IMR-90 (cell line): Measurements from ENCODE around the gene AHCYL2. TPM values are rescaled to one million over a fixed set of nuclear protein-coding genes. Genes with fewer than 3 reads are reported as not detected.

Experiments
- ATAC-seq: fragments of 200-7000 bp; cut with Tn5 transposase; 2 replicates; pipeline ENCODE4 v1.9.1; 2020; ENCODE audit warnings: low read depth, mild to moderate bottlenecking, moderate library complexity
- BruUV-seq: library from RNA; stranded (reverse); fragments of 400-500 nt; replicated peaks from 2 replicates; lab custom pipeline; 2021; lab: Mats Ljungman, UMichigan
- CTCF ChIA-PET: fragments of 300-600 bp; formaldehyde crosslinking; extraction: SDS; loops from one replicate; lab custom pipeline; 2021; ENCODE audit warnings: antibody characterized with exemption; lab: Yijun Ruan, JAX
- POLR2A ChIA-PET: fragments of 300-600 bp; sonication (Branson Sonifier 250); formaldehyde crosslinking; loops from one replicate; lab custom pipeline; 2022; ENCODE audit warnings: antibody characterized with exemption; ENCODE audit not compliant: unreplicated experiment; lab: Charles Lee
- DNase-seq: peaks from one replicate; pipeline ENCODE4 v3.0.0; 2013
- H2AFZ ChIP-seq: replicated peaks from 2 replicates; pipeline ENCODE3; 2013; ENCODE audit warnings: low read length, mild to moderate bottlenecking; ENCODE audit not compliant: poor library complexity
- H2AK5ac ChIP-seq: 2 replicates; pipeline ENCODE4 v1.6.1; 2013; ENCODE audit warnings: low read depth, low read length, inconsistent platforms
- H2AK9ac ChIP-seq: replicated peaks from 2 replicates; pipeline ENCODE3; 2013; ENCODE audit warnings: mild to moderate bottlenecking, low read depth, low read length, moderate library complexity; ENCODE audit not compliant: poor library complexity
- H2BK120ac ChIP-seq: 2 replicates; pipeline ENCODE4 v1.6.1; 2013; ENCODE audit warnings: low read depth, low read length, inconsistent platforms
- H2BK15ac ChIP-seq: 3 replicates; pipeline ENCODE4 v1.6.1; 2013; ENCODE audit warnings: low read depth, low read length, inconsistent platforms
- H2BK20ac ChIP-seq: 2 replicates; pipeline ENCODE4 v1.6.1; 2013; ENCODE audit warnings: low read depth, mild to moderate bottlenecking, inconsistent platforms, low read length, moderate library complexity
- H2BK5ac ChIP-seq: 2 replicates; pipeline ENCODE4 v1.6.1; 2013; ENCODE audit warnings: mild to moderate bottlenecking, low read depth, low read length, inconsistent platforms; ENCODE audit not compliant: poor library complexity, severe bottlenecking
- H3K14ac ChIP-seq: replicated peaks from 2 replicates; pipeline ENCODE4 v1.6.1; 2013; ENCODE audit warnings: low read depth, low read length, inconsistent platforms
- H3K18ac ChIP-seq: 2 replicates; pipeline ENCODE4 v1.6.1; 2013; ENCODE audit warnings: low read depth, low read length, control low read depth
- H3K23ac ChIP-seq: 2 replicates; pipeline ENCODE4 v1.6.1; 2013; ENCODE audit warnings: low read depth, low read length, inconsistent platforms
- H3K27ac ChIP-seq: 2 replicates; pipeline ENCODE4 v1.5.1; 2013; ENCODE audit warnings: mild to moderate bottlenecking, control low read depth, low read length; ENCODE audit not compliant: insufficient read depth
- H3K27me3 ChIP-seq: 2 replicates; pipeline ENCODE4 v1.6.1; 2013; ENCODE audit warnings: low read length; ENCODE audit not compliant: control insufficient read depth, insufficient read depth
- H3K36me3 ChIP-seq: 2 replicates; pipeline ENCODE4 v1.6.1; 2013; ENCODE audit warnings: low read length, mixed read lengths; ENCODE audit not compliant: control insufficient read depth, insufficient read depth
- H3K4ac ChIP-seq: 2 replicates; pipeline ENCODE4 v1.6.1; 2013; ENCODE audit warnings: low read depth, low read length, inconsistent platforms
- H3K4me1 ChIP-seq: 2 replicates; pipeline ENCODE4 v1.6.1; 2013; ENCODE audit warnings: low read length, mixed read lengths; ENCODE audit not compliant: control insufficient read depth, insufficient read depth
- H3K4me2 ChIP-seq: 2 replicates; pipeline ENCODE4 v1.6.1; 2013; ENCODE audit warnings: low read depth, mild to moderate bottlenecking, control low read depth, low read length, moderate library complexity
- H3K4me3 ChIP-seq: 2 replicates; pipeline ENCODE4 v1.5.1; 2013; ENCODE audit warnings: low read depth, mild to moderate bottlenecking, control low read depth, low read length, moderate library complexity; ENCODE audit not compliant: insufficient read depth
- H3K56ac ChIP-seq: 2 replicates; pipeline ENCODE4 v1.6.1; 2013; ENCODE audit warnings: low read length, inconsistent platforms; ENCODE audit not compliant: insufficient read depth; ENCODE audit errors: extremely low read depth
- H3K79me1 ChIP-seq, 2 experiments: 2 replicates each; pipeline ENCODE4 v1.6.1; 2013; ENCODE audit warnings: low read length in 2 of 2, inconsistent platforms in 1 of 2, low read depth in 1 of 2
- H3K9ac ChIP-seq: 2 replicates; pipeline ENCODE4 v1.6.1; 2013; ENCODE audit warnings: low read depth, low read length, control low read depth
- H3K9me1 ChIP-seq: 2 replicates; pipeline ENCODE4 v1.6.1; 2013; ENCODE audit warnings: low read length, inconsistent platforms; ENCODE audit not compliant: insufficient read depth
- H3K9me3 ChIP-seq: 2 replicates; pipeline ENCODE4 v1.6.1; 2013; ENCODE audit warnings: low read length; ENCODE audit not compliant: control insufficient read depth, insufficient read depth
- H4K20me1 ChIP-seq: 2 replicates; pipeline ENCODE4 v1.6.1; 2013; ENCODE audit warnings: low read length, inconsistent platforms; ENCODE audit not compliant: insufficient read depth
- H4K5ac ChIP-seq: 2 replicates; pipeline ENCODE4 v1.6.1; 2013; ENCODE audit warnings: mild to moderate bottlenecking, low read depth, low read length, control low read depth
- H4K8ac ChIP-seq, 2 experiments: 2 replicates each; pipeline ENCODE4 v1.6.1; 2013; ENCODE audit warnings: low read depth in 2 of 2, low read length in 2 of 2, control low read depth in 1 of 2, inconsistent platforms in 1 of 2
- H4K91ac ChIP-seq: 2 replicates; pipeline ENCODE4 v1.6.1; 2013; ENCODE audit warnings: low read depth, low read length, inconsistent platforms; ENCODE audit not compliant: insufficient read depth
- BHLHE40 ChIP-seq: fragments of 150-350 bp; IDR thresholded peaks from 2 replicates; pipeline ENCODE4 v1.6.1; 2016; ENCODE audit warnings: mild to moderate bottlenecking, low read depth, low read length
- CEBPB ChIP-seq: IDR thresholded peaks from 2 replicates; pipeline ENCODE4 v1.6.1; 2012; ENCODE audit warnings: low read depth, low read length, improper control_type of control experiment
- CHD1 ChIP-seq: IDR thresholded peaks from 2 replicates; pipeline ENCODE4 v1.6.1; 2012; ENCODE audit warnings: low read depth, low read length, improper control_type of control experiment
- CTCF ChIP-seq: conservative IDR thresholded peaks from 2 replicates; pipeline ENCODE4 v1.5.1; 2012; ENCODE audit warnings: mild to moderate bottlenecking, low read depth, low read length, improper control_type of control experiment
- ELK1 ChIP-seq: fragments of 150-350 bp; IDR thresholded peaks from 2 replicates; pipeline ENCODE4 v1.6.1; 2016; ENCODE audit warnings: low read depth, mild to moderate bottlenecking, low read length, moderate library complexity, borderline replicate concordance
- FOS ChIP-seq: fragments of 150-350 bp; IDR thresholded peaks from 2 replicates; pipeline ENCODE4 v1.6.1; 2016; ENCODE audit warnings: low read depth, low read length
- MAFK ChIP-seq: IDR thresholded peaks from 2 replicates; pipeline ENCODE4 v1.6.1; 2012; ENCODE audit warnings: low read depth, low read length, improper control_type of control experiment
- MAZ ChIP-seq: IDR thresholded peaks from 2 replicates; pipeline ENCODE4 v1.6.1; 2012; ENCODE audit warnings: low read depth, mild to moderate bottlenecking, low read length, improper control_type of control experiment, moderate library complexity, borderline replicate concordance
- MXI1 ChIP-seq: IDR thresholded peaks from 2 replicates; pipeline ENCODE4 v1.6.1; 2012; ENCODE audit warnings: low read depth, mild to moderate bottlenecking, low read length, moderate library complexity, borderline replicate concordance
- NFE2L2 ChIP-seq: fragments of 150-350 bp; IDR thresholded peaks from 2 replicates; pipeline ENCODE4 v1.6.1; 2016; ENCODE audit warnings: low read depth, mild to moderate bottlenecking, low read length
- POLR2A ChIP-seq: IDR thresholded peaks from 2 replicates; pipeline ENCODE4 v1.6.1; 2012; ENCODE audit warnings: mild to moderate bottlenecking, low read depth, low read length
- RAD21 ChIP-seq: IDR thresholded peaks from 2 replicates; pipeline ENCODE4 v1.6.1; 2012; ENCODE audit warnings: low read length, improper control_type of control experiment
- RCOR1 ChIP-seq: IDR thresholded peaks from 2 replicates; pipeline ENCODE4 v1.6.1; 2012; ENCODE audit warnings: mild to moderate bottlenecking, low read length, improper control_type of control experiment; ENCODE audit not compliant: insufficient replicate concordance
- RFX5 ChIP-seq: IDR thresholded peaks from 2 replicates; pipeline ENCODE4 v1.8.0; 2012; ENCODE audit warnings: low read depth, mild to moderate bottlenecking, low read length, moderate library complexity
- SMC3 ChIP-seq: fragments of 150-350 bp; IDR thresholded peaks from 2 replicates; pipeline ENCODE4 v1.6.1; 2016; ENCODE audit warnings: low read depth, mild to moderate bottlenecking, antibody characterized with exemption, low read length, moderate library complexity
- WGBS, 2 experiments: methylation state at CpG; one replicate each; pipeline versions ENCODE4 v1.1.5 to v1.1.7; 2013; ENCODE audit warnings: missing lambda C conversion rate in 2 of 2; ENCODE audit not compliant: insufficient read length in 1 of 2; ENCODE audit errors: extremely low coverage in 2 of 2; 5-methylcytosine and 5-hydroxymethylcytosine counted together
- dilution Hi-C: fragments of 300-500 bp; cut with HindIII; formaldehyde crosslinking; loops from one replicate; pipeline ENCODE4 v1.14.3; 2018; ENCODE audit warnings: low sequenced_read_pairs; ENCODE audit not compliant: unreplicated experiment
- in situ Hi-C: fragments of 300-500 bp; cut with MboI; formaldehyde crosslinking; loops from 3 replicates; pipeline ENCODE4 v1.14.3; 2019; ENCODE audit warnings: low sequenced_read_pairs, inconsistent platforms, mixed read lengths
- intact Hi-C: fragments of 100-400 bp; cut with micrococcal nuclease; formaldehyde crosslinking; loops from 2 replicates; pipeline ENCODE4 v1.10.0; 2022
- polyA plus RNA-seq, 3 experiments: library from polyadenylated mRNA; depleted of rRNA; stranded (reverse); fragments of >200 nt; gene quantifications; 2 replicates each; pipeline ENCODE4 v1.2.3, GENCODE V29; 2012; ENCODE audit warnings: low replicate concordance in 1 of 3
- total RNA-seq: library from RNA; depleted of rRNA; stranded (reverse); fragments of >200 nt; gene quantifications from 2 replicates; pipeline ENCODE4 v1.2.3, GENCODE V29; 2012
- TF ChIP-seq, protein P1 (sequence below): fragments of 150-350 bp; IDR thresholded peaks from 2 replicates; pipeline ENCODE4 v1.6.1; 2017; ENCODE audit warnings: mild to moderate bottlenecking, antibody characterized with exemption, low read length, low read depth

Gene AHCYL2
- total and polyA plus RNA-seq, 2 of the 4 experiments (the other 2 are of a cell fraction): 5.7 to 7.6 TPM

DNA sequence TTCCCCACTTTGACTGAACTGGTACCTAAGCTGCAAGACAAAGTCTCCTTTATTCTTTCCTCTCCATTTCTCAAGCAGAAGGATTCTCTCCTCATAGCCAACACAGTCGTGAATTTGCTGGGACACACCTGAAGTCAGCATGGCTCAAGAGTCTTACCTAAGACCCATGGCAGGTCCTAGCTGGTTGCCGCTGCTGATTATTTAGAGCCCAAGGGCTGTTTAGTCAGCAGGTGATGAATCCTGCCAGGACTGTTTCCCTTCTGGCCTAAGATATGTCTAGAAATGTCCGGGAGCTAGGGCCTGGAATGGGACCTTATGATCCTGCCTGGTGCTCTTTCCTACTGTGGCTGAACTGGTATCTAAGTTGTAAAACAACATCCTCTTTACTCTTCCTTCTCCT, 82.8 kb downstream of the AHCYL2 start:
- Histone ChIP-seq H3K23ac (no peak overlapping the region), H3K18ac (no peak overlapping the region), H3K9ac (no peak overlapping the region), H3K9me3 (0 out of 2 replicates have a peak, but pooled peaks cover 4% of the 10 kb centered on the region), H4K20me1 (no peaks in the 10 kb centered on the region), H3K4me3 (no peak overlapping the region), H3K79me1 (no peaks in the 10 kb centered on the region), H3K27me3 (no peaks in the 10 kb centered on the region), H3K14ac (no peak overlapping the region), H3K36me3 (no peaks in the 10 kb centered on the region), H4K5ac (no peak overlapping the region), H2BK5ac (no peak overlapping the region), H3K4ac (no peak overlapping the region), H2BK20ac (no peak overlapping the region), H3K27ac (no peak overlapping the region), H2BK120ac (no peak overlapping the region), H3K4me1 (peaks cover 5% of the 10 kb centered on the region; the same call in 1 of the 2 replicates), H4K8ac (no peak overlapping the region), H2BK15ac (no peak overlapping the region), H2AK5ac (no peak overlapping the region), H2AK9ac (no peak overlapping the region), H3K56ac (no peak overlapping the region), H4K91ac (no peak overlapping the region), H3K4me2 (no peak overlapping the region), H2AFZ (no peak overlapping the region), H3K9me1 (no peaks in the 10 kb centered on the region)
- dilution Hi-C loops (no loop called here), intact Hi-C loops (no loop called here), in situ Hi-C loops (no loop called here)
- ChIA-PET POLR2A (no interaction called here), CTCF (interaction anchor here (0.8 kb wide), 2 partner anchors 9 to 89 kb away, joined by 3 to 4 read pairs; no protein-coding TSS in a partner anchor)
- no TSS peak for BruUV-seq
- ATAC-seq (peak; percentile 59; the same call in 1 of the 2 replicates), DNase-seq (no peak)
- no CpG with 5 or more reads among the region's 3 CpGs for WGBS, 2 experiments
- TF ChIP-seq RCOR1: no peak
- no peak for TF ChIP-seq CHD1
- no peak for TF ChIP-seq CEBPB
- no peak for TF ChIP-seq ELK1
- TF ChIP-seq, protein P1, sequence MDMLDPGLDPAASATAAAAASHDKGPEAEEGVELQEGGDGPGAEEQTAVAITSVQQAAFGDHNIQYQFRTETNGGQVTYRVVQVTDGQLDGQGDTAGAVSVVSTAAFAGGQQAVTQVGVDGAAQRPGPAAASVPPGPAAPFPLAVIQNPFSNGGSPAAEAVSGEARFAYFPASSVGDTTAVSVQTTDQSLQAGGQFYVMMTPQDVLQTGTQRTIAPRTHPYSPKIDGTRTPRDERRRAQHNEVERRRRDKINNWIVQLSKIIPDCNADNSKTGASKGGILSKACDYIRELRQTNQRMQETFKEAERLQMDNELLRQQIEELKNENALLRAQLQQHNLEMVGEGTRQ: no peak
- TF ChIP-seq MAFK: no peak
- no peak for TF ChIP-seq BHLHE40
- no peak for TF ChIP-seq CTCF
- no peak for TF ChIP-seq MAZ
- TF ChIP-seq MXI1: no peak
- TF ChIP-seq SMC3: no peak
- no peak for TF ChIP-seq POLR2A
- no peak for TF ChIP-seq FOS
- no peak for TF ChIP-seq RFX5
- TF ChIP-seq NFE2L2: no peak
- TF ChIP-seq RAD21: no peak
